ENCODE results near the gene ASCC3.

Gene ASCC3

GRCh38 chr6:100461917-100462705 is 419.0 kb downstream of the ASCC3 start:
- DNase-seq = no peak

GRCh38 chr6:100461278-100461916 is 419.7 kb downstream of the ASCC3 start:
- DNase-seq = no peak

- DNase-seq = no peak
Measured at GRCh38 chr6:100460650-100461204, 420.4 kb downstream of the ASCC3 start.

- DNase-seq = no peak
Measured at GRCh38 chr6:100459592-100460184, 421.4 kb downstream of the ASCC3 start.

GRCh38 chr6:100458841-100459591 is 422.1 kb downstream of the ASCC3 start:
- DNase-seq = no peak

Measured in stimulated activated CD4-positive, alpha-beta T cell treated with anti-CD3 and anti-CD28 coated beads, Interleukin-2, amount 100 ng/mL, for 24 hours (primary cell).